Mammary microvascular endothelial cell (primary cell): ENCODE data around the gene SUPT20HL2. TPM values are rescaled to one million over a fixed set of nuclear protein-coding genes. Genes with fewer than 3 reads are reported as not detected.

Experiments
- total RNA-seq: library from RNA; depleted of rRNA; stranded (reverse); fragments of >200 nt; gene quantifications from 2 replicates; pipeline ENCODE4 v1.2.3, GENCODE V29; 2015

SUPT20HL2 gene
- not detected in 2 replicates for total RNA-seq

GRCh38 chrX:24314019-24314635, at the start of gene SUPT20HL2:
Gene SUPT20HL2, minus strand, starts transcription at chrX:24314069. Its CDS starts 754 bp downstream, at chrX:24313315.

GRCh38 chrX:24360272-24360671, 46.4 kb upstream of the SUPT20HL2 start, which contains the start of gene SUPT20HL1:
Gene SUPT20HL1, plus strand, starts transcription at chrX:24360639. Its CDS starts 2,122 bp downstream, at chrX:24362761.

Other genes starting within 250 kb of the SUPT20HL2 start
- 28.8 and 61.3 TPM in 2 replicates for gene ZFX, start 164.3 kb downstream of the SUPT20HL2 start, total RNA-seq
- gene SUPT20HL1, start 46.6 kb upstream of the SUPT20HL2 start, total RNA-seq = not detected in 2 replicates
- gene PDK3, start 151.2 kb upstream of the SUPT20HL2 start, total RNA-seq = 7.0 TPM in 2 replicates